PC-3 (cell line): ENCODE data around the gene HRH2. TPM values are rescaled to one million over a fixed set of nuclear protein-coding genes. Genes with fewer than 3 reads are reported as not detected.

Experiments
- ATAC-seq: fragments of 200-7000 bp; cut with Tn5 transposase; 2 replicates; pipeline ENCODE4 v1.9.1; 2020; ENCODE audit warnings: mild to moderate bottlenecking, moderate library complexity
- BruUV-seq: library from RNA; stranded (reverse); fragments of 400-500 nt; replicated peaks from 2 replicates; lab custom pipeline; 2021; lab: Mats Ljungman, UMichigan
- CTCF ChIA-PET: fragments of 300-600 bp; sonication (Branson Sonifier 250); formaldehyde crosslinking; loops from one replicate; lab custom pipeline; 2022; ENCODE audit warnings: antibody characterized with exemption; lab: Charles Lee
- POLR2A ChIA-PET: fragments of 300-600 bp; sonication (Branson Sonifier 250); formaldehyde crosslinking; loops from one replicate; lab custom pipeline; 2022; ENCODE audit warnings: antibody characterized with exemption; ENCODE audit not compliant: unreplicated experiment; lab: Charles Lee
- DNase-seq: peaks from one replicate; pipeline ENCODE4 v3.0.0-alpha.2; 2015
- H2AFZ ChIP-seq: fragments of 300-600 bp; sonication (generic); 2 replicates; pipeline ENCODE4 v1.6.0; 2016; ENCODE audit warnings: antibody characterized with exemption, low read length
- H3F3A ChIP-seq: fragments of 300-600 bp; sonication (generic); one replicate; pipeline ENCODE4 v1.6.0; 2017; ENCODE audit warnings: antibody characterized with exemption, low read length, control low read depth, mild to moderate bottlenecking; ENCODE audit not compliant: unreplicated experiment
- H3K27ac ChIP-seq: fragments of 300-600 bp; sonication (generic); 2 replicates; pipeline ENCODE4 v1.5.1; 2016; ENCODE audit warnings: mild to moderate bottlenecking, low read length
- H3K27me3 ChIP-seq: fragments of 300-600 bp; sonication (generic); 2 replicates; pipeline ENCODE4 v1.6.1; 2016; ENCODE audit warnings: low read length, mixed read lengths
- H3K36me3 ChIP-seq: fragments of 300-600 bp; sonication (generic); 2 replicates; pipeline ENCODE4 v1.6.1; 2016; ENCODE audit warnings: low read depth, mixed run types, low read length, mixed read lengths
- H3K4me1 ChIP-seq: fragments of 300-600 bp; sonication (generic); 2 replicates; pipeline ENCODE4 v1.5.1; 2016; ENCODE audit warnings: low read length; ENCODE audit not compliant: insufficient read depth
- H3K4me2 ChIP-seq: fragments of 300-600 bp; sonication (generic); 2 replicates; pipeline ENCODE4 v1.6.0; 2016; ENCODE audit warnings: low read length
- H3K4me3 ChIP-seq: fragments of 300-600 bp; sonication (generic); 2 replicates; pipeline ENCODE4 v1.5.1; 2016; ENCODE audit warnings: mild to moderate bottlenecking, low read length, mixed read lengths
- H3K79me2 ChIP-seq: fragments of 300-600 bp; sonication (generic); 2 replicates; pipeline ENCODE4 v1.6.1; 2017; ENCODE audit warnings: low read length, mixed read lengths
- H3K9ac ChIP-seq: fragments of 300-600 bp; sonication (generic); 2 replicates; pipeline ENCODE4 v1.6.0; 2016; ENCODE audit warnings: mild to moderate bottlenecking, low read length
- H3K9me2 ChIP-seq: fragments of 300-600 bp; sonication (generic); replicated peaks from 2 replicates; pipeline ENCODE4 v1.6.1; 2016; ENCODE audit warnings: mixed run types, low read length, mixed read lengths
- H3K9me3 ChIP-seq: fragments of 300-600 bp; sonication (generic); 2 replicates; pipeline ENCODE4 v1.6.1; 2016; ENCODE audit warnings: low read length, mixed read lengths
- H4K20me1 ChIP-seq: fragments of 300-600 bp; sonication (generic); 2 replicates; pipeline ENCODE4 v1.6.1; 2016; ENCODE audit warnings: low read length, mixed read lengths
- CTCF ChIP-seq: fragments of 300-600 bp; sonication (generic); conservative IDR thresholded peaks from 2 replicates; pipeline ENCODE4 v1.5.1; 2017; ENCODE audit warnings: antibody characterized with exemption, low read depth, mild to moderate bottlenecking, low read length
- EZH2 ChIP-seq: fragments of 300-600 bp; sonication (generic); IDR thresholded peaks from one replicate; pipeline ENCODE4 v1.6.1; 2017; ENCODE audit warnings: antibody characterized with exemption, mild to moderate bottlenecking, low read length; ENCODE audit not compliant: unreplicated experiment
- EZH2phosphoT487 ChIP-seq: fragments of 300-600 bp; sonication (generic); IDR thresholded peaks from 2 replicates; pipeline ENCODE4 v1.6.1; 2018; ENCODE audit warnings: mild to moderate bottlenecking, antibody characterized with exemption, low read length, borderline replicate concordance
- intact Hi-C: fragments of 100-400 bp; cut with micrococcal nuclease; formaldehyde crosslinking; loops from 2 replicates; pipeline ENCODE4 v1.9.0; 2023
- total RNA-seq: library from RNA; depleted of rRNA; stranded (reverse); fragments of >200 nt; gene quantifications from 2 replicates; pipeline ENCODE4 v1.2.3, GENCODE V29; 2014

Gene HRH2
- total RNA-seq, 1 experiment from 2014 or later, result not detected

GRCh38 chr5:175688352-175689146 is 30.7 kb downstream of the HRH2 start:
- no peak for ATAC-seq
- BruUV-seq, result no TSS peak
- H3K9ac ChIP-seq, result no peak overlapping the region

GRCh38 chr5:175689147-175689991 is 31.5 kb downstream of the HRH2 start:
- peaks cover 87% of the 10 kb centered on the region for H3K27me3 ChIP-seq
- POLR2A ChIA-PET, result no interaction called here
- no peaks in the 10 kb centered on the region for H3K79me2 ChIP-seq
- no TSS peak for BruUV-seq
- no peaks in the 10 kb centered on the region for H3K9me2 ChIP-seq
- H3K9me3 ChIP-seq, result no peaks in the 10 kb centered on the region
- no peak overlapping the region for H2AFZ ChIP-seq
- no peak overlapping the region for H3K4me3 ChIP-seq
- intact Hi-C loops, result no loop called here
- ATAC-seq, result no peak
- no peaks in the 10 kb centered on the region for H3K36me3 ChIP-seq
- no peak for DNase-seq
- no peaks in the 10 kb centered on the region for H4K20me1 ChIP-seq
- H3K4me1 ChIP-seq, result no peaks in the 10 kb centered on the region
- no peak overlapping the region for H3K9ac ChIP-seq
- H3K27ac ChIP-seq, result no peak overlapping the region
- CTCF ChIA-PET, result no interaction called here
- TF ChIP-seq CTCF, result no peak
- no peak overlapping the region for H3K4me2 ChIP-seq
- H3F3A ChIP-seq, result no peaks in the 10 kb centered on the region

More at GRCh38 chr5:175688352-175689146, 30.7 kb downstream of the HRH2 start:
- Histone ChIP-seq H3F3A (no peaks in the 10 kb centered on the region), H3K27ac (no peak overlapping the region), H3K4me3 (no peak overlapping the region), H2AFZ (no peak overlapping the region), H3K36me3 (no peaks in the 10 kb centered on the region), H3K9me2 (no peaks in the 10 kb centered on the region), H3K4me1 (no peaks in the 10 kb centered on the region), H3K4me2 (no peak overlapping the region), H3K79me2 (no peaks in the 10 kb centered on the region), H4K20me1 (no peaks in the 10 kb centered on the region), H3K9me3 (no peaks in the 10 kb centered on the region), H3K27me3 (peaks cover 86% of the 10 kb centered on the region)
- TF ChIP-seq EZH2, result no peak
- no peak for TF ChIP-seq EZH2phosphoT487
- no peak for TF ChIP-seq CTCF
- ChIA-PET CTCF (no interaction called here), POLR2A (no interaction called here)
- intact Hi-C loops, result no loop called here
- no peak for DNase-seq

- H3K79me2 ChIP-seq, result no peaks in the 10 kb centered on the region
- ATAC-seq, result no peak
- H3K4me1 ChIP-seq, result no peaks in the 10 kb centered on the region
Observed at GRCh38 chr5:175690025-175690424, 32.2 kb downstream of the HRH2 start.

More at GRCh38 chr5:175690025-175690424, 32.2 kb downstream of the HRH2 start:
- TF ChIP-seq EZH2phosphoT487 (no peak), CTCF (no peak), EZH2 (no peak)
- H3K27ac ChIP-seq, result no peak overlapping the region
- no peak for DNase-seq
- H3K9ac ChIP-seq, result no peak overlapping the region
- intact Hi-C loops, result no loop called here
- no peaks in the 10 kb centered on the region for H3K9me3 ChIP-seq
- H3K9me2 ChIP-seq, result no peaks in the 10 kb centered on the region
- H3K27me3 ChIP-seq, result peaks cover 80% of the 10 kb centered on the region
- H3K4me2 ChIP-seq, result no peak overlapping the region
- H4K20me1 ChIP-seq, result no peaks in the 10 kb centered on the region
- no peak overlapping the region for H2AFZ ChIP-seq
- H3F3A ChIP-seq, result no peaks in the 10 kb centered on the region
- no TSS peak for BruUV-seq
- no peaks in the 10 kb centered on the region for H3K36me3 ChIP-seq
- CTCF ChIA-PET, result interaction anchor here (0.6 kb wide), 1 partner anchor 716 kb away, joined by 3 read pairs; no protein-coding TSS in a partner anchor
- no peak overlapping the region for H3K4me3 ChIP-seq
- POLR2A ChIA-PET, result no interaction called here
